HL-60/S4 treated with retinoic acid at 250 ng/mL for 4 days and 3 days (cell line): ENCODE data around the gene TEX19.
"Not testable (repeated sequence)": the region's sequence is repeated elsewhere in the genome, so short reads cannot be mapped to it uniquely, and the experiment has no call there.

Source experiments
- in situ Hi-C: fragments of 300-500 bp; cut with MboI; formaldehyde crosslinking; loops from 2 replicates; pipeline ENCODE4 v1.7.0; 2022; ENCODE audit warnings: low sequenced_read_pairs

Gene TEX19

GRCh38 chr17:82333279-82334171, 25.5 kb upstream of the TEX19 start, which contains the start of gene SECTM1:
Gene SECTM1, minus strand, starts transcription at chr17:82333766. Its CDS starts 6,526 bp downstream, at chr17:82327240.
- in situ Hi-C loops, result no loop called here

- in situ Hi-C loops, result no loop called here
These were observed 24.8 kb upstream of the TEX19 start for GRCh38 chr17:82334204-82334621.

GRCh38 chr17:82334622-82335394, 24.2 kb upstream of the TEX19 start:
- in situ Hi-C loops, result no loop called here

- in situ Hi-C loops, result no loop called here
These were observed 20.0 kb upstream of the TEX19 start for GRCh38 chr17:82338858-82339633.

GRCh38 chr17:82339634-82340580, 19.1 kb upstream of the TEX19 start:
- in situ Hi-C loops, result no loop called here

GRCh38 chr17:82342361-82343079, 16.5 kb upstream of the TEX19 start:
- in situ Hi-C loops, result no loop called here

GRCh38 chr17:82343560-82343959, 15.5 kb upstream of the TEX19 start:
- in situ Hi-C loops, result no loop called here

GRCh38 chr17:82344175-82344907, 14.7 kb upstream of the TEX19 start:
- in situ Hi-C loops, result no loop called here

- in situ Hi-C loops, result no loop called here
These were observed 13.7 kb upstream of the TEX19 start for GRCh38 chr17:82345151-82345976.

- in situ Hi-C loops, result no loop called here
These were observed 12.4 kb upstream of the TEX19 start for GRCh38 chr17:82346342-82347300.

GRCh38 chr17:82347994-82348393, 11.1 kb upstream of the TEX19 start:
- in situ Hi-C loops, result not testable (repeated sequence)

GRCh38 chr17:82348434-82348833, 10.6 kb upstream of the TEX19 start:
- in situ Hi-C loops, result no loop called here

- in situ Hi-C loops, result no loop called here
These were observed 10.2 kb upstream of the TEX19 start for GRCh38 chr17:82348866-82349265.

- in situ Hi-C loops, result no loop called here
These were observed 9.8 kb upstream of the TEX19 start for GRCh38 chr17:82349287-82349701.

- in situ Hi-C loops, result loop anchor here (5.0 kb wide), 1 partner anchor 57 kb away; no protein-coding TSS in a partner anchor
These were observed 8.6 kb upstream of the TEX19 start for GRCh38 chr17:82350182-82351030.
